GM12878 (cell line): ENCODE measurements around the gene APBB1IP. TPM values are rescaled to one million over a fixed set of nuclear protein-coding genes. Genes with fewer than 3 reads are reported as not detected.

Experiments
- ATAC-seq: fragments of 200-7000 bp; cut with Tn5 transposase; 3 replicates; pipeline ENCODE4 v1.9.1; 2020; ENCODE audit warnings: mild to moderate bottlenecking, moderate library complexity
- Bru-seq: library from RNA; stranded (reverse); fragments of 400-500 nt; gene quantifications from one replicate; lab custom pipeline; 2021; lab: Mats Ljungman, UMichigan
- BruChase-seq, 2 experiments: library from RNA; stranded (reverse); fragments of 400-500 nt; gene quantifications; one replicate each; lab custom pipeline; 2021; lab: Mats Ljungman, UMichigan
- BruUV-seq: library from RNA; stranded (reverse); fragments of 400-500 nt; replicated peaks from 2 replicates; lab custom pipeline; 2021; lab: Mats Ljungman, UMichigan
- CTCF ChIA-PET: fragments of 300-600 bp; sonication (Branson Sonifier 250); formaldehyde crosslinking; extraction: SDS; loops from one replicate; lab custom pipeline; 2021; ENCODE audit warnings: inconsistent platforms; lab: Yijun Ruan, JAX
- POLR2A ChIA-PET: fragments of 350-600 bp; formaldehyde crosslinking; extraction: SDS; loops from one replicate; lab custom pipeline; 2021; ENCODE audit warnings: inconsistent platforms; lab: Charles Lee
- RAD21 ChIA-PET: fragments of 300-600 bp; sonication (Branson Sonifier 250); formaldehyde crosslinking; loops from one replicate; lab custom pipeline; 2023; ENCODE audit warnings: antibody characterized with exemption; ENCODE audit not compliant: unreplicated experiment; lab: Charles Lee
- SMC1A ChIA-PET: fragments of 300-600 bp; sonication (Branson Sonifier 250); formaldehyde crosslinking; loops from one replicate; lab custom pipeline; 2023; ENCODE audit not compliant: unreplicated experiment, uncharacterized antibody; lab: Charles Lee
- DNase-seq: peaks from one replicate; pipeline ENCODE4 v3.0.0-alpha.2; 2011; ENCODE audit warnings: low read depth, low spot score
- FAIRE-seq: peaks from 3 replicates; lab custom pipeline; 2011; peaks lifted over from hg19 to GRCh38; lab: Jason Lieb, UNC
- H2AFZ ChIP-seq: 2 replicates; pipeline ENCODE4 v1.6.0; 2011; ENCODE audit warnings: low read depth, low read length, control low read depth; ENCODE audit not compliant: control insufficient read depth
- H3K27ac ChIP-seq: 2 replicates; pipeline ENCODE4 v1.5.1; 2011; ENCODE audit warnings: control low read depth; ENCODE audit not compliant: control insufficient read depth, insufficient read depth
- H3K27me3 ChIP-seq, 2 experiments: replicated peaks in 1 of 2; 2 replicates each; pipeline versions ENCODE4 v1.6.0 to v1.6.1; 2011; ENCODE audit warnings: low read length in 1 of 2; ENCODE audit not compliant: control insufficient read depth in 2 of 2, insufficient read depth in 2 of 2
- H3K36me3 ChIP-seq, 2 experiments: 2 replicates each; pipeline ENCODE4 v1.5.1; 2011; ENCODE audit warnings: low read length in 1 of 2; ENCODE audit not compliant: control insufficient read depth in 2 of 2, insufficient read depth in 2 of 2
- H3K4me1 ChIP-seq: 2 replicates; pipeline ENCODE4 v1.6.1; 2011; ENCODE audit warnings: mild to moderate bottlenecking, low read length, moderate library complexity, mixed read lengths; ENCODE audit not compliant: control insufficient read depth, insufficient read depth
- H3K4me2 ChIP-seq: 2 replicates; pipeline ENCODE4 v1.6.0; 2011; ENCODE audit warnings: control low read depth; ENCODE audit not compliant: control insufficient read depth, insufficient read depth
- H3K4me3 ChIP-seq: fragments of 200-600 bp; sonication (generic); 2 replicates; pipeline ENCODE4 v1.5.1; 2016
- H3K79me2 ChIP-seq: 2 replicates; pipeline ENCODE4 v1.6.0; 2011; ENCODE audit warnings: low read length; ENCODE audit not compliant: control insufficient read depth, insufficient read depth
- H3K9ac ChIP-seq: 2 replicates; pipeline ENCODE4 v1.8.0; 2011; ENCODE audit warnings: low read length, control low read depth, mixed read lengths; ENCODE audit not compliant: control insufficient read depth, insufficient read depth
- H3K9me3 ChIP-seq: replicated peaks from 3 replicates; pipeline ENCODE4 v1.5.1; 2011; ENCODE audit warnings: mild to moderate bottlenecking, low read length; ENCODE audit not compliant: control insufficient read depth, insufficient read depth
- H4K20me1 ChIP-seq: 2 replicates; pipeline ENCODE4 v1.6.0; 2011; ENCODE audit not compliant: control insufficient read depth, insufficient read depth
- DPF2 ChIP-seq: fragments of 450-650 bp; IDR thresholded peaks from 2 replicates; pipeline ENCODE4 v1.6.1; 2017; ENCODE audit warnings: mild to moderate bottlenecking
- EED ChIP-seq: sonication (generic); IDR thresholded peaks from 2 replicates; pipeline ENCODE4 v1.6.1; 2016; ENCODE audit warnings: antibody characterized with exemption, low read depth
- IKZF1 ChIP-seq: fragments of 450-650 bp; conservative IDR thresholded peaks from 2 replicates; pipeline ENCODE4 v1.6.1; 2017; ENCODE audit warnings: antibody characterized with exemption, mild to moderate bottlenecking
- MAX ChIP-seq: IDR thresholded peaks from 2 replicates; pipeline ENCODE4 v1.6.1; 2012; ENCODE audit warnings: low read depth, low read length, improper control_type of control experiment
- MTA2 ChIP-seq: fragments of 450-650 bp; IDR thresholded peaks from 2 replicates; pipeline ENCODE4 v1.6.1; 2016; ENCODE audit warnings: low read depth, mild to moderate bottlenecking, moderate library complexity
- NFIC ChIP-seq: IDR thresholded peaks from 2 replicates; pipeline ENCODE4 v1.6.1; 2012; ENCODE audit warnings: low read depth, mild to moderate bottlenecking, inconsistent platforms, low read length, moderate library complexity
- PKNOX1 ChIP-seq: fragments of 450-650 bp; IDR thresholded peaks from 2 replicates; pipeline ENCODE4 v1.6.1; 2016; ENCODE audit warnings: mild to moderate bottlenecking
- RBBP5 ChIP-seq: fragments of 200-600 bp; sonication (generic); conservative IDR thresholded peaks from 2 replicates; pipeline ENCODE4 v1.6.1; 2016
- SRF ChIP-seq, 2 experiments: IDR thresholded peaks; 2 replicates each; pipeline ENCODE4 v1.6.1; 2011; ENCODE audit warnings: low read depth in 2 of 2, low read length in 2 of 2, mild to moderate bottlenecking in 1 of 2, moderate library complexity in 1 of 2
- TAF1 ChIP-seq: IDR thresholded peaks from 2 replicates; pipeline ENCODE4 v1.6.1; 2011; ENCODE audit warnings: mild to moderate bottlenecking, low read depth, low read length, borderline replicate concordance
- ZNF592 ChIP-seq: fragments of 450-650 bp; IDR thresholded peaks from 2 replicates; pipeline ENCODE4 v1.6.1; 2017; ENCODE audit warnings: mild to moderate bottlenecking, moderate library complexity
- WGBS: methylation state at CpG from one replicate; pipeline ENCODE4 v1.1.6; 2016; ENCODE audit warnings: low lambda C conversion rate; ENCODE audit not compliant: insufficient replicate concordance, insufficient coverage; ENCODE audit errors: missing lambda C conversion rate; 5-methylcytosine and 5-hydroxymethylcytosine counted together
- in situ Hi-C: fragments of 300-500 bp; cut with MboI; formaldehyde crosslinking; loops from 9 replicates; pipeline ENCODE4 v1.14.3; 2018; ENCODE audit warnings: mixed read lengths
- intact Hi-C: fragments of 100-400 bp; cut with micrococcal nuclease; formaldehyde crosslinking; loops from one replicate; pipeline ENCODE4 v1.14.2; 2022; ENCODE audit not compliant: unreplicated experiment
- long read RNA-seq, 2 experiments: library from polyadenylated mRNA; unstranded; transcript quantifications; one replicate each; pipeline ENCODE4 v2.0.0, GENCODE V29; 2019 to 2020
- polyA minus RNA-seq, 3 experiments: library from RNA; depleted of rRNA, polyadenylated mRNA; stranded (reverse); fragments of >200 nt; gene quantifications; 2 replicates each; pipeline ENCODE4 v1.2.3, GENCODE V29; 2011
- polyA plus RNA-seq, 11 experiments: library from polyadenylated mRNA; depleted of rRNA in 4 of 11; unstranded in 6 of 11; stranded (reverse) in 5 of 11; fragments of >200 nt; fragmentation: Nextera tagmentation in 4 of 11; fragmentation: Illumina TruSeq in 1 of 11; extraction: Ambion mirVana in 4 of 11; extraction: Trizol in 1 of 11; gene quantifications; 1 replicate in 1 of 11; 2 replicates in 10 of 11; pipeline versions ENCODE4 v1.2.1 to v1.2.3, GENCODE V29; 2011 to 2016; ENCODE audit warnings: inconsistent platforms in 2 of 11, missing spikeins in 2 of 11, low read depth in 1 of 11
- total RNA-seq, 4 experiments: library from RNA; depleted of rRNA in 3 of 4; stranded (reverse); fragments of >200 nt in 3 of 4; fragmentation: Illumina TruSeq in 1 of 4; extraction: Trizol in 1 of 4; gene quantifications; 2 replicates each; pipeline versions ENCODE4 v1.2.1 to v1.2.3, GENCODE V29; 2013 to 2021

APBB1IP gene
- 95.1 and 97.5 TPM in 2 replicates for total RNA-seq (2013; cell fraction: nucleolus; rRNA removed)
- total RNA-seq (2014; rRNA removed), result 14.7 and 14.8 TPM in 2 replicates
- 18.2 and 20.0 TPM in 2 replicates for total RNA-seq (2014; rRNA removed; fragmentation: Illumina TruSeq; extraction: Trizol)
- total RNA-seq (2021), result 67.0 and 67.4 TPM in 2 replicates
- polyA plus RNA-seq (2011; ENCODE audit: low read depth), result 26.8 TPM
- 10.6 and 12.5 TPM in 2 replicates for polyA plus RNA-seq (2011; rRNA removed)
- 9.7 and 14.3 TPM in 2 replicates for polyA plus RNA-seq (2011; cell fraction: cytosol; rRNA removed)
- polyA plus RNA-seq (2011; cell fraction: nucleus; rRNA removed), result 20.7 and 24.7 TPM in 2 replicates
- 62.2 and 64.8 TPM in 2 replicates for polyA plus RNA-seq (2012)
- polyA plus RNA-seq (2014; fragmentation: Illumina TruSeq; extraction: Trizol), result 66.0 and 74.0 TPM in 2 replicates
- polyA plus RNA-seq (2014; fragmentation: Nextera tagmentation; extraction: Ambion mirVana), result 10 to 100 TPM in 1 of 2 experiments, 1 to 10 TPM in 1; 7.3 to 11.4 TPM
- 21.5 and 28.1 TPM in 2 replicates for polyA plus RNA-seq (2014; rRNA removed)
- 10 to 100 TPM; 23.7 to 30.2 TPM for polyA plus RNA-seq (2016; fragmentation: Nextera tagmentation; extraction: Ambion mirVana)
- polyA minus RNA-seq (2011; rRNA and poly(A)+ RNA removed), result 18.3 and 29.0 TPM in 2 replicates
- polyA minus RNA-seq (2011; cell fraction: cytosol; rRNA and poly(A)+ RNA removed), result 13.4 and 15.7 TPM in 2 replicates
- 30.6 and 41.9 TPM in 2 replicates for polyA minus RNA-seq (2011; cell fraction: nucleus; rRNA and poly(A)+ RNA removed)
- Bru-seq, nascent RNA, result percentile 89 among the genes with signal in this experiment
- percentile 80 among the genes with signal in this experiment for BruChase-seq, experiment 1, labeled RNA remaining after a 6-hour chase
- percentile 75 among the genes with signal in this experiment for BruChase-seq, experiment 2, labeled RNA remaining after a 2-hour chase
- long read RNA-seq, experiment 1, partial matches to known transcripts, result 14 of 20 reads
- long read RNA-seq, experiment 1, other reads (novel, unspliced or antisense), result 6 of 20 reads
- long read RNA-seq, experiment 2, transcript APBB1IP-201 (5 exons, 1,513 nt), result major isoform, 7 of 180 reads
- long read RNA-seq, experiment 2, partial matches to known transcripts, result 155 of 180 reads
- long read RNA-seq, experiment 2, other reads (novel, unspliced or antisense), result 18 of 180 reads

GRCh38 chr10:26437637-26438461 is at the start of gene APBB1IP:
Gene APBB1IP, plus strand, starts transcription at chr10:26438341. Its CDS starts 53,986 bp downstream, at chr10:26492327.
- Histone ChIP-seq H3K9me3 (no peaks in the 10 kb centered on the region; the same call in 2 of the 3 replicates), H3K36me3 (peaks cover 0 to 11% of the 10 kb centered on the region in 2 experiments; a peak in 1 of 4 replicates), H3K4me3 (peak within 1 kb of the TSS; percentile 89), H4K20me1 (no peaks in the 10 kb centered on the region), H3K4me2 (peak within 1 kb of the TSS; percentile 87), H3K79me2 (peaks cover 58% of the 10 kb centered on the region), H3K4me1 (peaks cover 15% of the 10 kb centered on the region; the same call in 1 of the 2 replicates), H3K9ac (peak within 1 kb of the TSS; percentile 97), H3K27ac (peak within 1 kb of the TSS; percentile 95), H2AFZ (peak within 1 kb of the TSS; percentile 77), H3K27me3 (no peaks in the 10 kb centered on the region)
- BruUV-seq, result TSS peak; percentile 73
- FAIRE-seq (peak; percentile 38), ATAC-seq (peak; percentile 77), DNase-seq (peak; percentile 61)
- RAD21 ChIA-PET, result interaction anchor here (0.7 to 2.8 kb wide), 10 partner anchors 8 to 420 kb away, joined by 3 to 15 read pairs (median 3); no protein-coding TSS in a partner anchor
- in situ Hi-C loops, result loop anchor here (25.0 kb wide), 1 partner anchor 1526 kb away; no protein-coding TSS in a partner anchor
- SMC1A ChIA-PET, result interaction anchor here (1.2 to 6.3 kb wide), 7 partner anchors 9 to 72 kb away, joined by 4 to 31 read pairs (median 5); no protein-coding TSS in a partner anchor
- intact Hi-C loops, result loop anchor here (1.0 to 2.0 kb wide), 2 partner anchors 10 to 103 kb away; no protein-coding TSS in a partner anchor
- CTCF ChIA-PET, result interaction anchor here (0.7 to 1.9 kb wide), 3 partner anchors 15 to 296 kb away, joined by 3 to 4 read pairs (median 3); no protein-coding TSS in a partner anchor
- WGBS, result 1% methylated on average over 36 of the region's 36 CpGs
- POLR2A ChIA-PET, result interaction anchor here (0.7 to 1.9 kb wide), 5 partner anchors 10 to 805 kb away, joined by 3 to 5 read pairs (median 4); no protein-coding TSS in a partner anchor
- TF ChIP-seq MTA2 (peak; percentile 48; the same call in 1 of the 2 replicates), MAX (peak; percentile 57), DPF2 (peak; percentile 57; the same call in 1 of the 2 replicates), NFIC (peak; percentile 37; the same call in 1 of the 2 replicates), TAF1 (0 out of 2 replicates have a peak, but pooled peaks have one; percentile 15), IKZF1 (peak; percentile 65), PKNOX1 (peak; percentile 13; the same call in 1 of the 2 replicates), SRF (IDR thresholded peaks at IDR 0.05; ENCODE audit: low read depth in 2 of 2, low read length in 2 of 2) (peak; percentile 48 to 59; a peak in 1 of 4 replicates), RBBP5 (0 out of 2 replicates have a peak, but pooled peaks have one; percentile 29), EED (peak; percentile 66), ZNF592 (no peak)
